H9 (cell line): ENCODE data around the gene CCDC137. TPM values are rescaled to one million over a fixed set of nuclear protein-coding genes. Genes with fewer than 3 reads are reported as not detected.

ENCODE experiments used
- DNase-seq: peaks from one replicate; pipeline ENCODE4 v3.0.0-alpha.2; 2017
- H2AFZ ChIP-seq: one replicate; pipeline ENCODE4 v1.6.1; 2013; ENCODE audit warnings: mild to moderate bottlenecking, low read length, control low read depth, moderate library complexity
- H2AK5ac ChIP-seq: 2 replicates; pipeline ENCODE4 v1.6.1; 2013; ENCODE audit warnings: low read length, control low read depth, mixed read lengths; ENCODE audit not compliant: insufficient read length
- H2BK120ac ChIP-seq: one replicate; pipeline ENCODE4 v1.6.1; 2013; ENCODE audit warnings: low read depth, mild to moderate bottlenecking, low read length, control low read depth, inconsistent platforms; ENCODE audit not compliant: poor library complexity, severe bottlenecking
- H2BK12ac ChIP-seq: 2 replicates; pipeline ENCODE4 v1.6.1; 2013; ENCODE audit warnings: low read length, control low read depth, mixed read lengths, low read depth; ENCODE audit not compliant: insufficient read length
- H2BK15ac ChIP-seq: 2 replicates; pipeline ENCODE4 v1.6.1; 2013; ENCODE audit warnings: low read depth, low read length, control low read depth
- H2BK20ac ChIP-seq: one replicate; pipeline ENCODE4 v1.6.1; 2013; ENCODE audit warnings: low read depth, mild to moderate bottlenecking, low read length, control low read depth, inconsistent platforms; ENCODE audit not compliant: poor library complexity, severe bottlenecking
- H2BK5ac ChIP-seq: 2 replicates; pipeline ENCODE4 v1.6.1; 2013; ENCODE audit warnings: low read length, control low read depth, mixed read lengths; ENCODE audit not compliant: insufficient read length
- H3K14ac ChIP-seq: 2 replicates; pipeline ENCODE4 v1.6.1; 2013; ENCODE audit warnings: low read length, control low read depth; ENCODE audit not compliant: insufficient read depth
- H3K18ac ChIP-seq: 2 replicates; pipeline ENCODE4 v1.6.1; 2013; ENCODE audit warnings: low read depth, mild to moderate bottlenecking, mixed read lengths, low read length, control low read depth; ENCODE audit not compliant: insufficient read length
- H3K23ac ChIP-seq: 2 replicates; pipeline ENCODE4 v1.6.1; 2013; ENCODE audit warnings: low read length, control low read depth, mixed read lengths, low read depth; ENCODE audit not compliant: insufficient read length
- H3K23me2 ChIP-seq: 2 replicates; pipeline ENCODE4 v1.6.1; 2013; ENCODE audit warnings: low read depth, mild to moderate bottlenecking, mixed read lengths, low read length, control low read depth; ENCODE audit not compliant: insufficient read length, poor library complexity, severe bottlenecking
- H3K27ac ChIP-seq: 2 replicates; pipeline ENCODE4 v1.5.1; 2013; ENCODE audit warnings: low read length, control low read depth, mixed read lengths, low read depth; ENCODE audit not compliant: insufficient read length
- H3K27me3 ChIP-seq: 2 replicates; pipeline ENCODE4 v1.6.1; 2013; ENCODE audit warnings: low read length, control low read depth, inconsistent platforms; ENCODE audit not compliant: insufficient read depth
- H3K4ac ChIP-seq: 2 replicates; pipeline ENCODE4 v1.6.1; 2013; ENCODE audit warnings: low read depth, mild to moderate bottlenecking, control low read depth, inconsistent platforms, low read length, moderate library complexity
- H3K4me1 ChIP-seq: 2 replicates; pipeline ENCODE4 v1.6.1; 2013; ENCODE audit warnings: low read length, control low read depth, inconsistent platforms; ENCODE audit not compliant: insufficient read depth
- H3K4me2 ChIP-seq: 2 replicates; pipeline ENCODE4 v1.6.1; 2013; ENCODE audit warnings: low read length, control low read depth, mixed read lengths; ENCODE audit not compliant: insufficient read length, insufficient read depth
- H3K56ac ChIP-seq: 2 replicates; pipeline ENCODE4 v1.6.1; 2013; ENCODE audit warnings: low read depth, mild to moderate bottlenecking, mixed read lengths, low read length, control low read depth; ENCODE audit not compliant: insufficient read length
- H3K79me1 ChIP-seq: 2 replicates; pipeline ENCODE4 v1.6.1; 2013; ENCODE audit warnings: low read depth, mild to moderate bottlenecking, moderate library complexity, low read length, control low read depth, inconsistent platforms; ENCODE audit not compliant: insufficient read depth, poor library complexity, severe bottlenecking
- H3K79me2 ChIP-seq: 2 replicates; pipeline ENCODE4 v1.6.1; 2013; ENCODE audit warnings: low read length, control low read depth, inconsistent platforms; ENCODE audit not compliant: insufficient read depth
- H3K9ac ChIP-seq: 2 replicates; pipeline ENCODE4 v1.6.1; 2013; ENCODE audit warnings: low read length, control low read depth, mixed read lengths; ENCODE audit not compliant: insufficient read length; ENCODE audit errors: extremely low read depth
- H3K9me3 ChIP-seq: one replicate; pipeline ENCODE4 v1.6.1; 2013; ENCODE audit warnings: low read depth, low read length, inconsistent platforms; ENCODE audit not compliant: control insufficient read depth
- H3T11ph ChIP-seq: one replicate; pipeline ENCODE4 v1.6.1; 2013; ENCODE audit warnings: mild to moderate bottlenecking, low read length, control low read depth, inconsistent platforms
- H4K20me1 ChIP-seq: one replicate; pipeline ENCODE4 v1.6.1; 2013; ENCODE audit not compliant: control insufficient read depth, insufficient read length, insufficient read depth
- H4K5ac ChIP-seq: 2 replicates; pipeline ENCODE4 v1.6.1; 2013; ENCODE audit warnings: low read depth, mild to moderate bottlenecking, mixed read lengths, low read length, control low read depth; ENCODE audit not compliant: insufficient read length
- H4K8ac ChIP-seq: replicated peaks from 2 replicates; pipeline ENCODE4 v1.6.1; 2013; ENCODE audit warnings: low read length, control low read depth, mixed read lengths, low read depth; ENCODE audit not compliant: insufficient read length
- H4K91ac ChIP-seq: 2 replicates; pipeline ENCODE4 v1.6.1; 2013; ENCODE audit warnings: low read depth, mild to moderate bottlenecking, moderate library complexity, mixed read lengths, low read length, control low read depth; ENCODE audit not compliant: insufficient read length
- H3K27ac Mint-ChIP-seq, 3 experiments: 2 replicates in 2 of 3; 3 replicates in 1 of 3; pipeline ENCODE4 v1.8.0; 2020 to 2021; ENCODE audit warnings: mixed read lengths in 3 of 3, mild to moderate bottlenecking in 1 of 3, moderate library complexity in 1 of 3
- H3K27me3 Mint-ChIP-seq: 2 replicates; pipeline ENCODE4 v1.8.0; 2021; ENCODE audit warnings: low read depth, mild to moderate bottlenecking, moderate library complexity, mixed read lengths
- H3K36me3 Mint-ChIP-seq, 3 experiments: 2 replicates in 2 of 3; 3 replicates in 1 of 3; pipeline ENCODE4 v1.8.0; 2020 to 2021; ENCODE audit warnings: low read depth in 3 of 3, mixed read lengths in 3 of 3; ENCODE audit not compliant: insufficient read depth in 1 of 3
- H3K4me1 Mint-ChIP-seq, 2 experiments: 2 replicates each; pipeline ENCODE4 v1.8.0; 2020; ENCODE audit warnings: mixed read lengths in 2 of 2
- H3K4me3 Mint-ChIP-seq, 2 experiments: 2 replicates in 1 of 2; 3 replicates in 1 of 2; pipeline ENCODE4 v1.8.0; 2020 to 2021; ENCODE audit warnings: mild to moderate bottlenecking in 2 of 2, mixed read lengths in 2 of 2, moderate library complexity in 1 of 2
- H3K9me3 Mint-ChIP-seq, 2 experiments: 2 replicates in 1 of 2; 3 replicates in 1 of 2; pipeline ENCODE4 v1.8.0; 2020; ENCODE audit warnings: mild to moderate bottlenecking in 2 of 2, mixed read lengths in 2 of 2, moderate library complexity in 1 of 2
- CTCF ChIP-seq: fragments of 200-600 bp; sonication (generic); conservative IDR thresholded peaks from 3 replicates; pipeline ENCODE4 v1.8.0; 2021; ENCODE audit warnings: antibody characterized with exemption, mild to moderate bottlenecking
- WGBS: extraction: QIAGEN DNeasy Blood & Tissue Kit; methylation state at CpG from one replicate; pipeline ENCODE4 v1.1.7; 2013; ENCODE audit warnings: missing lambda C conversion rate, low lambda C conversion rate, mixed read lengths; ENCODE audit not compliant: insufficient read length; ENCODE audit errors: extremely low coverage; 5-methylcytosine and 5-hydroxymethylcytosine counted together
- total RNA-seq: library from RNA; stranded (reverse); gene quantifications from 2 replicates; pipeline ENCODE4 v1.2.1, GENCODE V29; 2021

Gene CCDC137
- total RNA-seq, 1 experiment from 2014 or later = 60.8 TPM

GRCh38 chr17:81696218-81696941 lies 29.8 kb downstream of the CCDC137 start:
- Histone ChIP-seq H3K79me2 (no peaks in the 10 kb centered on the region), H2BK12ac (no peak overlapping the region), H2BK15ac (no peak overlapping the region), H2BK20ac (no peak overlapping the region), H3K9ac (no peak overlapping the region), H2AK5ac (no peak overlapping the region), H4K91ac (no peak overlapping the region), H3K18ac (no peak overlapping the region), H2AFZ (no peak overlapping the region), H3K56ac (no peak overlapping the region), H3T11ph (no peak overlapping the region), H3K4me2 (no peak overlapping the region), H4K5ac (no peak overlapping the region), H4K20me1 (no peaks in the 10 kb centered on the region), H2BK120ac (no peak overlapping the region), H2BK5ac (no peak overlapping the region), H3K4me1 (no peaks in the 10 kb centered on the region), H3K27ac (no peak overlapping the region), H3K23me2 (no peaks in the 10 kb centered on the region), H3K27me3 (no peaks in the 10 kb centered on the region), H3K9me3 (no peaks in the 10 kb centered on the region), H3K14ac (no peak overlapping the region), H3K23ac (no peak overlapping the region), H3K79me1 (no peaks in the 10 kb centered on the region), H4K8ac (no peak overlapping the region), H3K4ac (no peak overlapping the region)
- no peak for TF ChIP-seq CTCF
- no CpG with 5 or more reads among the region's 40 CpGs for WGBS
- Mint-ChIP-seq H3K27me3 (no peaks in the 10 kb centered on the region), H3K4me3 (0 out of 5 replicates have a peak overlapping the region, but pooled peaks of 1 of the 2 experiments have one; percentile 38), H3K36me3 (peaks cover 31 to 70% (median 57%) of the 10 kb centered on the region in 3 experiments; a peak in 6 of 7 replicates), H3K27ac (no peak overlapping the region), H3K9me3 (no peaks in the 10 kb centered on the region), H3K4me1 (peaks cover 4% of the 10 kb centered on the region in 2 experiments; a peak in 3 of 4 replicates)
- no peak for DNase-seq
